ENCODE data around the gene SH3GL1.

The SH3GL1 gene, protein sequence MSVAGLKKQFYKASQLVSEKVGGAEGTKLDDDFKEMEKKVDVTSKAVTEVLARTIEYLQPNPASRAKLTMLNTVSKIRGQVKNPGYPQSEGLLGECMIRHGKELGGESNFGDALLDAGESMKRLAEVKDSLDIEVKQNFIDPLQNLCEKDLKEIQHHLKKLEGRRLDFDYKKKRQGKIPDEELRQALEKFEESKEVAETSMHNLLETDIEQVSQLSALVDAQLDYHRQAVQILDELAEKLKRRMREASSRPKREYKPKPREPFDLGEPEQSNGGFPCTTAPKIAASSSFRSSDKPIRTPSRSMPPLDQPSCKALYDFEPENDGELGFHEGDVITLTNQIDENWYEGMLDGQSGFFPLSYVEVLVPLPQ

DNA sequence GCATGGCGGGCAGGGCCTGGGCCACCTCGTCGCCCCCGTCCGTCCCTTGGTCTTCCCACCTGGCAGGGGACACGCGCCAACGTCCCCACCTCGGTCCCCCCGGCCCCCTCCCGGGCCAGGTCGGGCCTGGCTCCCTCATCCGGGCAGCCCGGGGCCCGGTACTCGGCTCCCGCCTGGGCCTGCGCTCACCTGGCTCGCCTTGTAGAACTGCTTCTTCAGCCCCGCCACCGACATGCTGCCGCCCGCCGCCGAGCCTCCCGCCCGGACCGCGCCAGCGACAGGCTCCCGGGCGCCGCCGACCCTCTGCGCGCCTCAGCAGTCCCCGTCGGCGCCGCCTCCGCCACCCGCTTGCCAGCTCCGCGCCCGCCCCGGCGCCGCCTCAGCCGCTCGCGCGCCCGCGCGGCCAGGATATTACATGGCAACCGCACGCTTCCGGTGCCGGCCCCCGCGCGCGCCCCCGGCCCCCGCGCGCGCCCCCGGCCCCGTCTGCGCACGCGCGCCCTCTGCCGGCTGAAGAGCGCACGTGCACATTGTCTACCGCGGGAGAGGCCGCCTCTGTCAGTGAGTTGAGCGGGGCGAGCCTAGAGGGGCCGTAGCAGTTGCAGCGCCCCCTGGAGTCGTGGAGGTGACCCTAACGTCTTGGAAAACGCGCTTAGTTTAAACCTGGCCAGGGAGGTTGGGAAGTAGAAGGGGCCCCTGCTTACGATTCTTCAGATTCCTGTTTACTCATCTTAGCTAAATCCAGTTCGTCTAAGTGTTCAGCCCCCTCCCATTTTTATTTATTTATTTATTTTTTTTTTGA, at the start of gene SH3GL1:
Gene SH3GL1 (minus strand): TSS at position 413 of the 802 bp plus-strand sequence. CDS start 179 bp downstream, at position 234.
- Histone ChIP-seq H3K4me3 (ENCODE audit: low read depth in 1 of 5, low read length in 5 of 5) (peak within 1 kb of the TSS; percentile 74 to 95 (median 89)), H3K27ac (ENCODE audit: low read depth, low read length) (peak within 1 kb of the TSS; percentile 95), H3K36me3 (ENCODE audit: control insufficient read depth in 5 of 5, insufficient read depth in 5 of 5, low read length in 5 of 5) (peaks cover under 1 to 13% (median 1%) of the 10 kb centered on the region in 5 donors), H3K27me3 (ENCODE audit: control insufficient read depth in 5 of 5, insufficient read depth in 4 of 5, low read length in 5 of 5) (no peaks in the 10 kb centered on the region), H3K4me1 (ENCODE audit: control insufficient read depth in 5 of 5, insufficient read depth in 5 of 5, low read length in 5 of 5) (peaks cover 5 to 61% (median 50%) of the 10 kb centered on the region in 5 donors), H3K9ac (ENCODE audit: low read length in 5 of 5) (peak within 1 kb of the TSS; percentile 69 to 96 (median 93)), H3K9me3 (ENCODE audit: control insufficient read depth in 5 of 5, low read length in 5 of 5) (no peaks in the 10 kb centered on the region)

DNA sequence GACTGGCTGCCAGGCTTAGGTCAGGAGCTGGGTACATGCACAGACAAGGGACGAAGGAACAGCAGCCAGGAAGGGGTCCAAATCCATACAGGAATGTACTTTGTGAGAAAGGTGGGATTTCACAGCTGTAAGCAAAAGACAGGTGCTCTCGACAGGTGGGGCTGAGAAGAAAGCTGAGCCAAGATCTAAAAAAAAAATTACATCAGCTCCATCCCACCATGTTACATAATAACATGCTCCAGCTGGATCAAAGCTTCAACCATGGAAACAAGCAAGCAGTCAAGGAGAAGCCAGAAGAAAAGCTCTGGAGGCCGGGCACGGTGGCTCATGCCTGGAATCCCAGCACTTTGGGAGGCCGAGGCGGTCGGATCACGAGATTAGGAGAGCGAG, 49.3 kb upstream of the SH3GL1 start:
- Histone ChIP-seq H3K4me3 (ENCODE audit: low read depth in 1 of 5, low read length in 5 of 5) (no peak overlapping the region), H3K27me3 (ENCODE audit: control insufficient read depth in 5 of 5, insufficient read depth in 4 of 5, low read length in 5 of 5) (no peaks in the 10 kb centered on the region), H3K36me3 (ENCODE audit: control insufficient read depth in 5 of 5, insufficient read depth in 5 of 5, low read length in 5 of 5) (peaks cover 0 to 96% (median 90%) of the 10 kb centered on the region in 5 donors), H3K27ac (ENCODE audit: low read depth, low read length) (no peak overlapping the region), H3K9me3 (ENCODE audit: control insufficient read depth in 5 of 5, low read length in 5 of 5) (no peaks in the 10 kb centered on the region), H3K4me1 (ENCODE audit: control insufficient read depth in 5 of 5, insufficient read depth in 5 of 5, low read length in 5 of 5) (peaks cover 0 to 33% (median 19%) of the 10 kb centered on the region in 5 donors), H3K9ac (ENCODE audit: low read length in 5 of 5) (no peak overlapping the region)

DNA sequence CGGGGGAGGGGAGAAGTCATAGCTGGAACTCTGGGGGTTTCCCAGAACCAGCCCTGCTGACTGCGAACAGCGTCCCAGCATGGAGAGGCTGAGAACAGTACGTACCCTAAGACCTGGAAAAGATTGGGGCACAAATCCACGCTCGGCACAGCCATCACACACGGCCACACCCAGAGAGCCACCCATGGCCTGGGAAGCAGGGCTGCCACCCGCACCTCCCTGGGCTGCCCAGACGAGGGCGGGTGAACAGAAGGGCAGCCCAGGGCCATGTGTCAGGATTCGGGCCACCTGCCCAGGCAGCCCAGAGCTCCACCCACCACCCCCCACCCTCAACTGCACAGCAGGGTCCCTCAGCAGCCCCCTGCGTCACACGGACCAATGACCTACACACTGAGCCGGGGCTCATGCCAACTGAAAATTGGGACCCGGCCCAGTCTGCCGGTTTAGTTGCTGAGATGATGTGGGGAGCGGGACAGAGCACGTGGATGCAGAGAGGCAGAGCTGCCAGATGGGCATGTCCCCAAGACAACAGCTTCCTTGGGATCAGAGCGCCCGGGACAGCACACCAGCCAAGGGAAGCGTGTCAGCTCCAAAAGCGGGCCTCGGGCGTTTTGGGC, 48.8 kb upstream of the SH3GL1 start:
- H3K9ac ChIP-seq (ENCODE audit: low read length in 5 of 5) = no peak overlapping the region
- H3K4me3 ChIP-seq (ENCODE audit: low read depth in 1 of 5, low read length in 5 of 5) = no peak overlapping the region
- H3K9me3 ChIP-seq (ENCODE audit: control insufficient read depth in 5 of 5, low read length in 5 of 5) = no peaks in the 10 kb centered on the region
- no peaks in the 10 kb centered on the region for H3K27me3 ChIP-seq (ENCODE audit: control insufficient read depth in 5 of 5, insufficient read depth in 4 of 5, low read length in 5 of 5)
- H3K27ac ChIP-seq (ENCODE audit: low read depth, low read length) = no peak overlapping the region
- H3K36me3 ChIP-seq (ENCODE audit: control insufficient read depth in 5 of 5, insufficient read depth in 5 of 5, low read length in 5 of 5) = peaks cover 0 to 97% (median 90%) of the 10 kb centered on the region in 5 donors
- H3K4me1 ChIP-seq (ENCODE audit: control insufficient read depth in 5 of 5, insufficient read depth in 5 of 5, low read length in 5 of 5) = peaks cover 0 to 29% (median 15%) of the 10 kb centered on the region in 5 donors

DNA sequence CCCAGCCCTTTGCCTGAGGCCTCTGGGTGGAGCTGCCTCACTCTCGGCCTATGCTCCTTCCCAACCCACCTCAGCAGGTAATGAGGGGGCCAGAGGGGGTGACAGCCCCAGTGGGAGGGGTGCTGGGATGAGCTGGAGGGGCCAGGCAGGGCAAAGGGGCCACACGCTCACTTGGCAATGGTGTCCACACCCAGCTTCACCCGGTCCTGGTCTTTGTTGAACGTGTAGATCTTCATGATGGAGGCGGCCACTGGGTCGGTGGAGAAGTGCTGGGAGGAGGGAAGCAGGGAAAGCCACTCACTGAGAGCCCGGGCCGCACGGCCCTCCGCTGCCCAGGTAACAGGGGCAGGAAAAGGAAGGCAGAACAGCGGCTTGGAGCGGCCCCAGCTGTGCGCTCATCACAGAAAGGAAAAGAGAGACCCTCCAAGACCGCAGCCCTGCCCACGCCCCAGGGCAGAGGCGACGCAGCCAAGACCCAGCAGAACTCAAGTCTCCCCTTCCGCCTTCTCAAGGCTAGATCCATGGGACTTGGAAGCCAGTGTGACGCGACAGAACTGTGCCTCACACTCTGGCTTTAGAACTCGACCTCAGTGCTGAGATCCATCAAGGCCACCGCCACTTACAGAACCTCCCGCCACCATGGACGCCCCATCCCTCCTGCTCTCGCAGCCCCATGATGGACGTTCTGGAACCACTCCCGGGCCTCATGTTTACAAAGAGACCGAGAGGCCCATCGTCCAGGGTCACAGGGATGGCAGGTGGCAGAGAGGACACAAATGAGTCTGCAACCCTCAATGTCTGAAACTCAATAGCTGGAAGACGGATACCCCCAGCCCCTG, 48.0 kb upstream of the SH3GL1 start:
- Histone ChIP-seq H3K4me1 (ENCODE audit: control insufficient read depth in 5 of 5, insufficient read depth in 5 of 5, low read length in 5 of 5) (peaks cover 0 to 27% (median 15%) of the 10 kb centered on the region in 5 donors), H3K27me3 (ENCODE audit: control insufficient read depth in 5 of 5, insufficient read depth in 4 of 5, low read length in 5 of 5) (no peaks in the 10 kb centered on the region), H3K27ac (ENCODE audit: low read depth, low read length) (no peak overlapping the region), H3K36me3 (ENCODE audit: control insufficient read depth in 5 of 5, insufficient read depth in 5 of 5, low read length in 5 of 5) (peaks cover 0 to 95% (median 84%) of the 10 kb centered on the region in 5 donors), H3K9ac (ENCODE audit: low read length in 5 of 5) (no peak overlapping the region), H3K9me3 (ENCODE audit: control insufficient read depth in 5 of 5, low read length in 5 of 5) (no peaks in the 10 kb centered on the region), H3K4me3 (ENCODE audit: low read depth in 1 of 5, low read length in 5 of 5) (no peak overlapping the region)

DNA sequence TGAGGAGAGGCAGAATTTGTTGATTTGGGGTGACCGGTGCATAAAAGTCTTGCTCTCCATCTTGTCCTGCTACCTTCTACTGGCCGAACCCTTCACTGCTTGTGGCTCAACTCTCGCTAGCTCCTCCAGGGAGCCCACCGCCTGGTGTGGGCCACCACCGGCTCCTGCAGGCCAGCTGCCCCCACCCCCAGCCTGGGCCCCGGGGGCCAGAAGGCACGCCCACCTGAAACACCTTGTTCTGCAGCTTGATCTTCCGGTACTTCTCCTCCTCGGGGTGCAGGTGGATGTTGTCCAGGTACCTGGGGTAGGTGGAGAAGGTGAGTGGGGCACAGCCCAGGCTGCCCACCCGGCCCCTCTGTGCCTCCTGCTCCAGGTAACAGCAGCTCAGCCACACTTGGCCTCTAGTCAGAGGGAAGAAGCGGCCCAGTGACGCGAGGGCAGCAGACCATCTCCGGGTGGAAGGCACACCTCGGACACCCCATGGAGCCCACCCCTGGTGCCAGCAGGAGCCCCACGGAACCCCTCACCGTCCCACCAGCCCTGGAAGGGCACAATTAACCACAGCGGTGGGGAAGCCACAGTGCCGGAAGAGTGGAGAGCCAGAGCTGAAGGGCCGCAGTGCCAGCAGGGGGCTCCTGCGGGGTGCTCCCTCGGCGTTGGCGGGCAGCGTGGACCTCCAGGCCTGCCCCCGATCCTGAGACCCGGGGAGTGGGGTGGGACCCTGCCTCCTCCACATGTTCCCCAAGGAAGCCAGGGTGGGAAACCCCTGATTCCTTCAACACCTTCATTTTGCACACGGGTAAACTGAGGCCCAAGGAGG, 47.2 kb upstream of the SH3GL1 start:
- H3K27ac ChIP-seq (ENCODE audit: low read depth, low read length) = no peak overlapping the region
- peaks cover 0 to 27% (median 15%) of the 10 kb centered on the region in 5 donors for H3K4me1 ChIP-seq (ENCODE audit: control insufficient read depth in 5 of 5, insufficient read depth in 5 of 5, low read length in 5 of 5)
- H3K27me3 ChIP-seq (ENCODE audit: control insufficient read depth in 5 of 5, insufficient read depth in 4 of 5, low read length in 5 of 5) = no peaks in the 10 kb centered on the region
- H3K9me3 ChIP-seq (ENCODE audit: control insufficient read depth in 5 of 5, low read length in 5 of 5) = no peaks in the 10 kb centered on the region
- peaks cover 0 to 87% (median 76%) of the 10 kb centered on the region in 5 donors for H3K36me3 ChIP-seq (ENCODE audit: control insufficient read depth in 5 of 5, insufficient read depth in 5 of 5, low read length in 5 of 5)
- H3K9ac ChIP-seq (ENCODE audit: low read length in 5 of 5) = no peak overlapping the region
- H3K4me3 ChIP-seq (ENCODE audit: low read depth in 1 of 5, low read length in 5 of 5) = no peak overlapping the region

DNA sequence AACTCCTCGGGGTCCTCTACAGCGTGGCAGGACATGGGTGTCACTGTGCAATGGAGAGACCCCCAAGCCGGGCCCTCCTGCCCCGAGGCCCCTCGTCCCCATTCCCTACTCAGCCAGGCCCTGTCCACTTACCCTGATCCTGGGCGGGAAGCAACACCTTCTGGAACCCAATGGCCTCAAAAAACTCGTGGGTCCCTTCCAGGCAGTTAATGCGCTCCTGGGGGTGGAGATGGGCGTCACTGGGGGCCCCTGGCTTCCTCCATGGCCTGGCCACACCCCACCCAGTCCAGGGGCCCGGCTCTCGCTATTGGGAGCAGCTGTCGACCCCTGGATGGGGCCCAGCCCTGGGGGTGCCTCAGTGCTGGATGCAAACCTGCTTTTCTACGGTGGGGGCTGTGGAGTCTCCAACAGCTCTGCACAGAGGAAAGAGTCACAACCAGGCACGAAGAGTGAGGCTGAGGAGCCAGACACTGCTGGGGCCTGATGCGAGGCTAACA, 46.4 kb upstream of the SH3GL1 start:
- Histone ChIP-seq H3K27me3 (ENCODE audit: control insufficient read depth in 5 of 5, insufficient read depth in 4 of 5, low read length in 5 of 5) (no peaks in the 10 kb centered on the region), H3K4me1 (ENCODE audit: control insufficient read depth in 5 of 5, insufficient read depth in 5 of 5, low read length in 5 of 5) (peaks cover 0 to 27% (median 15%) of the 10 kb centered on the region in 5 donors), H3K4me3 (ENCODE audit: low read depth in 1 of 5, low read length in 5 of 5) (no peak overlapping the region), H3K9me3 (ENCODE audit: control insufficient read depth in 5 of 5, low read length in 5 of 5) (no peaks in the 10 kb centered on the region), H3K9ac (ENCODE audit: low read length in 5 of 5) (no peak overlapping the region), H3K27ac (ENCODE audit: low read depth, low read length) (no peak overlapping the region), H3K36me3 (ENCODE audit: control insufficient read depth in 5 of 5, insufficient read depth in 5 of 5, low read length in 5 of 5) (peaks cover 0 to 79% (median 69%) of the 10 kb centered on the region in 5 donors)

DNA sequence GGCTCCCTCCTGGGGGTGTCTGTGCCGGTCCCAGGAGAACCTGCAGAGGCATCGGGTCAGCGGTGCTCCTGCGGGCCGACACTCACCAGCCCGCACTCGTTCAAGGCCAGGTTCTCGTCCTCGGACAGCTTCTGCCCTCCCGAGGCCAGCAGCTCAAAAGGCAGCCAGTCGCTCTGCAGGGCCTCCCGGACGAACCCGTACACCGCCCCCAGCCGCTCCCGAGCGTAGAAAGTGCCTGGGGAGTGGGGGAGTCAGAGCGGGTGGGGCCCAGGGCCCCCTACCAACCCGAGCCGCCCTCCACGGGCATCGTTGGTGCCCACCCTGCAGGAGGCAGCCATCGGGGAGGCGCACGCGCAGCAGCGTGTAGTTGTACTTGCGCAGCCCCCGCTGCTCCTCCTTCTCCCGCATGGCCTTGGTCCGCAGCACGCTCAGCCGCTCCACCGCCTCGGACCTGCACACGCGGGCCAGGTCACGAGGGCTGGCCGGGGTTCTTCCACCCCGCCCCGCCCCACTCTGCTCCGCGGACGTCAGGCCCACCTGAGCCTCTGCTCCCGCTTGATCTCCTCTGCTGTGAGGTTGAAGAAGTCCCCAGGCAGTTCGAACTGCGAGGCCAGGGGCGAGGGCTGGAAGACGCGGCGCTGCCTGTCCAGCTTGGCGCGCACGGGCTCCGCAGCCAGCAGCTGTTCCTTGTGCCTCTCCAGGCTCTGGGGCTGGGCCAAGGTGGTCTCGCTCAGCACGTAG, 45.8 kb upstream of the SH3GL1 start:
- peaks cover 0 to 73% (median 62%) of the 10 kb centered on the region in 5 donors for H3K36me3 ChIP-seq (ENCODE audit: control insufficient read depth in 5 of 5, insufficient read depth in 5 of 5, low read length in 5 of 5)

More for the DNA sequence above, 45.8 kb upstream of the SH3GL1 start:
- Histone ChIP-seq H3K9me3 (ENCODE audit: control insufficient read depth in 5 of 5, low read length in 5 of 5) (no peaks in the 10 kb centered on the region), H3K4me3 (ENCODE audit: low read depth in 1 of 5, low read length in 5 of 5) (no peak overlapping the region), H3K27ac (ENCODE audit: low read depth, low read length) (no peak overlapping the region), H3K4me1 (ENCODE audit: control insufficient read depth in 5 of 5, insufficient read depth in 5 of 5, low read length in 5 of 5) (peaks cover 0 to 27% (median 15%) of the 10 kb centered on the region in 5 donors), H3K9ac (ENCODE audit: low read length in 5 of 5) (no peak overlapping the region), H3K27me3 (ENCODE audit: control insufficient read depth in 5 of 5, insufficient read depth in 4 of 5, low read length in 5 of 5) (no peaks in the 10 kb centered on the region)
